ENCODE results near the gene AGPAT3. TPM values are rescaled to one million over a fixed set of nuclear protein-coding genes. Genes with fewer than 3 reads are reported as not detected.

AGPAT3 gene
- polyA plus RNA-seq, 2 of the 4 experiments (the other 2 are of a cell fraction), result 18.2 to 20.3 TPM

GRCh38 chr21:43905726-43906455 is 40.9 kb downstream of the AGPAT3 start:
- H3K4me3 ChIP-seq, result no peak overlapping the region
- CTCF ChIA-PET, result interaction anchor here (1.0 to 1.3 kb wide), 2 partner anchors 78 to 117 kb away, joined by 3 read pairs; no protein-coding TSS in a partner anchor
- 91% methylated on average over 16 of the region's 16 CpGs for WGBS (ENCODE audit: missing lambda C conversion rate)
- FAIRE-seq (no peak), DNase-seq (ENCODE audit: low read depth in 1 of 2, low spot score in 1 of 2) (no peak), ATAC-seq (no peak)
- POLR2A ChIA-PET, result no interaction called here
- H3K27ac ChIP-seq, result no peak overlapping the region
- TF ChIP-seq GATA3 (IDR thresholded peaks at IDR 0.05; ENCODE audit: borderline replicate concordance) (no peak), CEBPB (IDR thresholded peaks at IDR 0.05) (no peak), CHD2 (IDR thresholded peaks at IDR 0.05; ENCODE audit: low read length, partially characterized antibody) (no peak), MYC (IDR thresholded peaks at IDR 0.05; ENCODE audit: borderline replicate concordance, low read length) (no peak), ZFP36 (IDR thresholded peaks at IDR 0.05; ENCODE audit: borderline replicate concordance, partially characterized antibody) (no peak)
- no peaks in the 10 kb centered on the region for H3K4me1 ChIP-seq
- H3K4me2 ChIP-seq, result no peak overlapping the region
- no peaks in the 10 kb centered on the region for H3K9me3 ChIP-seq

GRCh38 chr21:43906585-43907370 is 41.8 kb downstream of the AGPAT3 start:
- H3K4me1 ChIP-seq, result no peaks in the 10 kb centered on the region
- H3K27ac ChIP-seq, result no peak overlapping the region
- no peak for DNase-seq (ENCODE audit: low read depth in 1 of 2, low spot score in 1 of 2)
- ATAC-seq, result no peak
- no peak overlapping the region for H3K4me3 ChIP-seq
- CTCF ChIA-PET, result no interaction called here
- 92% methylated on average over 18 of the region's 26 CpGs for WGBS (ENCODE audit: missing lambda C conversion rate)
- TF ChIP-seq ZSCAN20 (CRISPR knock-in tag; IDR thresholded peaks at IDR 0.05), result no peak
- TF ChIP-seq MAFK (IDR thresholded peaks at IDR 0.05; ENCODE audit: partially characterized antibody), result no peak
- no peak for TF ChIP-seq HOXB13 (CRISPR knock-in tag; IDR thresholded peaks at IDR 0.05; ENCODE audit: low read depth)
- no peak for TF ChIP-seq SMC3 (IDR thresholded peaks at IDR 0.05)
- no peak for TF ChIP-seq E2F6 (IDR thresholded peaks at IDR 0.05; ENCODE audit: borderline replicate concordance, low read depth)
- TF ChIP-seq HEYL (CRISPR knock-in tag; IDR thresholded peaks at IDR 0.05), result no peak
- TF ChIP-seq RNF2 (IDR thresholded peaks at IDR 0.05; ENCODE audit: borderline replicate concordance, low read depth), result no peak
- POLR2A ChIA-PET, result no interaction called here
- no peak overlapping the region for H3K4me2 ChIP-seq
- no peaks in the 10 kb centered on the region for H3K9me3 ChIP-seq
- no peak for FAIRE-seq

DNA sequence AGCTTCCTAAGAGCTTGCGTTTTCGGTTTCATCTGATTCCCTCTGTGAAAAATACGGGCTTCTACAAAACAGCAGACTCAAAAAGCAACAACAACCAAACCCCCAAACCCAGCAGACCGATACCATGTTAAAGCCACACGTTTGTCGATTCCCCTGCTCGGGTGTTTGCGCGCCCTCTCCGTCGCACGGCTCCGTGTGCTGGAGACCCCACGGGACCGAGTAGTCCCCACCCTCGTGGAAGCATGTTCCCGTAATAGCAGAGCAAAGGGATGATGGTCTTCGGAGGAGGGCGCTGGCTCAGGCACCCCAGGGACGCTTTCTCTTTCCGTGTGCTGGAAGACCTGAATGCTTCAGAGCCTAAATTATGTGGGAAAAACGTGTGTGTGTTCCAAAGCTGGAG is 42.7 kb downstream of the AGPAT3 start:
- CTCF ChIA-PET, result interaction anchor here (1.0 kb wide), 1 partner anchor 68 kb away, joined by 3 read pairs; no protein-coding TSS in a partner anchor
- no peak for ATAC-seq
- no peak for FAIRE-seq
- TF ChIP-seq JUNB (IDR thresholded peaks at IDR 0.05), result no peak
- no peak for TF ChIP-seq HOXB5 (CRISPR knock-in tag; IDR thresholded peaks at IDR 0.05)
- TF ChIP-seq POLR2AphosphoS2 (conservative IDR thresholded peaks at IDR 0.05; ENCODE audit: low read length), result no peak
- TF ChIP-seq KDM1A (IDR thresholded peaks at IDR 0.05; ENCODE audit: low read depth), result no peak
- TF ChIP-seq TP53 (CRISPR knock-in tag; IDR thresholded peaks at IDR 0.05), result no peak
- no peak for TF ChIP-seq PBX3 (IDR thresholded peaks at IDR 0.05)
- no peak for TF ChIP-seq REST (IDR thresholded peaks at IDR 0.05)
- no peak for TF ChIP-seq HOXA7 (CRISPR knock-in tag; IDR thresholded peaks at IDR 0.05)
- no peak for TF ChIP-seq HOXB13 (CRISPR knock-in tag; IDR thresholded peaks at IDR 0.05; ENCODE audit: low read depth)
- Histone ChIP-seq H3K4me2 (no peak overlapping the region), H3K27ac (no peak overlapping the region), H3K9me3 (no peaks in the 10 kb centered on the region), H3K4me1 (no peaks in the 10 kb centered on the region), H3K4me3 (no peak overlapping the region)
- no peak for DNase-seq (ENCODE audit: low read depth in 1 of 2, low spot score in 1 of 2)
- 90% methylated on average over 22 of the region's 22 CpGs for WGBS (ENCODE audit: missing lambda C conversion rate)
- POLR2A ChIA-PET, result no interaction called here
